Activated CD4-positive, CD25-positive, alpha-beta regulatory T cell (primary cell): ENCODE measurements around the gene OGT.

Experiments
- DNase-seq, 4 experiments: peaks; one replicate each; lab custom pipeline; 2025; lab: John Stamatoyannopoulos, UW

OGT gene

DNA sequence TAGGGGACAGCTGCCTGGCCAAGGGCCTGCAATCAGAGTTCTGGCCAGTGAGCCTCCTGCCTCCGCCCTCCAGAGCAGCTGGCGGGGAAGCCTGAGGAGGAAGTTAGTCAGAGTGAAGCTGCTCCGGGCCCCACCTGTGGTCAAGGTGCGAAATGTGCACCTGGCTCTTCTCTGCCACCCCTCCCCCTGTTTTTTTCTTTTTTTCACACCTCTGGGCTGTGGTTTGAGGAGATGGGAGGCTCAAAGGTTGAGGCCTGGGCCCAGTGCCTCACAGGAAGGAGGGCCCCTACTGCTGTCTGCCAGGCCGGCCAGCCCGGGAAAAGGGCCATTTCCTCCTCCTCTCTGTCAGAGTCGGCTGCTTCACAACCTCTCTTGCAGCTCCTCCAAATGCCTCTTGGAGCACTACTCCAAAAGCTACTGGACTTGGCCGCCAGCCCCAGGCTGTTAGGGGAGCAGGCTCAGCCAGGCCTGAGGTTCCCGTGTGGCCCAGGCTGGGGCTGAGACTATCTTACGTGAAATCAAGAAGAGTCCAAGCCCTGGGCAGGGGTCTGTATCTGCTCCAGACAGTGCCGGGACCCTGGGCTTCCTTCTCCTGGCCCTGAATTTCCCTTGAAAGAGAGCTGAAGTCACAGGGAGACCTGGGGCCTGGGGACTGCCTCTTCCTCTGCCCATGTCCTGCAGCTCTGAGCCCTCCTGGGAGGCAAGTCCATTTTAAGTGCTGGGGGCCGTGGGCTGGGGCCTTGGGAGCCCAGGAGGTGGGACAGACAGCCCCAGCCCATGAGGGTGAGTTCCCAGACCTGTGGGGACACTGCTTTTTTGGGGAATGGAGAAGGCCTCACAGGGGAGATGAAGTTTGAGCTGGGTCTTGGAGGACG, 89.9 kb downstream of the OGT start:
- DNase-seq, result peak; percentile 3 to 39 (median 26)

DNA sequence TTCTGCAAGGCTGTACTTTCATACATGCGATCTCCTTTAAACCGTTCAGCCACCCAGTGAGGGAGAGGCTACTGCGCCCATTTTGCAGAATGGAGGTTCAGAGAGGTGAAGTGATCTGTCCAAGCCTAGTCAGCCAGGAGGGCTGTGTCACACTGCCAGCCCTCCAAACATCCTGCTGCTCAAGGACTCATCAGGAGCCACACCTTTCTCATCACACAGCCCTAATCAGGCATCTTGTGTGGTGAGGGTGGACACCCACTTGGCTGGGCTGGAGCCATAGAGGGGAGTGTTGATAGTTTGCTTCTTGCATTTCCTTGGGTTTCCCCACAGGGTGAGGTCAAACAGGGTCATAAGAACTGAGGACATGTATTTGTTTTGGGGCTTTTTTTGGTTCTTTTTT, 90.8 kb downstream of the OGT start:
- no peak for DNase-seq

DNA sequence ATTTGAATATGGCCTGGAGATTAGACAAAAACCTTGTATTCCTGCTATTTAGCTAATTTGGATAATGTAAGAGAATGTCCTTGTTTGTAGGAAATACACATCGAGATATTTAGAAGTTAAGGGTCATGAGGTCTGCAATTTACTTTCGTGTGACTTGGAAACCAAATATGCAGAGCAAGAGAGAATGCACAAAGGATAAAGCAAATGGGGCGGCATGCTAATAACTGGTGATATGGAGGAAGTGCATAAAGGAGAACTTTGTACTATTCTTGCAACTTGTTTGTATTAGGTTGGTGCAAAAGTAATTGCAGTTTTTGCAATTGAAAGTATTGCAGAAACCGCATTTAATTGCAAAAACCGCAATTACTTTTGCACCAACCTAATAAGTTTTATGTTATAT, 92.6 kb downstream of the OGT start:
- DNase-seq, result no peak
